ENCODE measurements around the gene EPHB2.

Gene EPHB2

GRCh38 chr1:22812993-22813790 is 102.6 kb downstream of the EPHB2 start:
- no peaks in the 10 kb centered on the region for H3K9me3 ChIP-seq (ENCODE audit: low read depth, low read length)
- H3K27ac ChIP-seq = no peak overlapping the region
- TF ChIP-seq EZH2 (IDR thresholded peaks at IDR 0.05) (no peak), FOXP2 (optimal IDR thresholded peaks at IDR 0.05; ENCODE audit: control extremely low read depth, extremely low read length, insufficient read depth) (no peak), POLR2AphosphoS5 (IDR thresholded peaks at IDR 0.05; ENCODE audit: borderline replicate concordance, low read depth, low read length) (no peak)
- H3K36me3 ChIP-seq (ENCODE audit: insufficient read depth, low read length) = no peaks in the 10 kb centered on the region
- H3K4me3 ChIP-seq = no peak overlapping the region
- DNase-seq (ENCODE audit: low read depth, low spot score) = no peak
- H3K9ac ChIP-seq (ENCODE audit: insufficient read length) = no peak overlapping the region

- Histone ChIP-seq H3K9ac (ENCODE audit: insufficient read length) (no peak overlapping the region), H3K9me3 (ENCODE audit: low read depth, low read length) (no peaks in the 10 kb centered on the region), H3K4me3 (no peak overlapping the region), H3K27ac (no peak overlapping the region), H3K36me3 (ENCODE audit: insufficient read depth, low read length) (no peaks in the 10 kb centered on the region)
- TF ChIP-seq EZH2 (IDR thresholded peaks at IDR 0.05) = no peak
- no peak for TF ChIP-seq FOXP2 (optimal IDR thresholded peaks at IDR 0.05; ENCODE audit: control extremely low read depth, extremely low read length, insufficient read depth)
- no peak for TF ChIP-seq POLR2AphosphoS5 (IDR thresholded peaks at IDR 0.05; ENCODE audit: borderline replicate concordance, low read depth, low read length)
- no peak for DNase-seq (ENCODE audit: low read depth, low spot score)
Measured at GRCh38 chr1:22814176-22815042, 103.8 kb downstream of the EPHB2 start.

- TF ChIP-seq FOXP2 (optimal IDR thresholded peaks at IDR 0.05; ENCODE audit: control extremely low read depth, extremely low read length, insufficient read depth) = no peak
- Histone ChIP-seq H3K36me3 (ENCODE audit: insufficient read depth, low read length) (no peaks in the 10 kb centered on the region), H3K9me3 (ENCODE audit: low read depth, low read length) (no peaks in the 10 kb centered on the region), H3K4me3 (no peak overlapping the region), H3K9ac (ENCODE audit: insufficient read length) (no peak overlapping the region), H3K27ac (no peak overlapping the region)
- DNase-seq (ENCODE audit: low read depth, low spot score) = no peak
Measured at GRCh38 chr1:22815043-22815365, 104.4 kb downstream of the EPHB2 start.

GRCh38 chr1:22815421-22816066 is 104.9 kb downstream of the EPHB2 start:
- H3K4me3 ChIP-seq = no peak overlapping the region
- H3K9me3 ChIP-seq (ENCODE audit: low read depth, low read length) = no peaks in the 10 kb centered on the region
- no peak overlapping the region for H3K9ac ChIP-seq (ENCODE audit: insufficient read length)
- no peak for DNase-seq (ENCODE audit: low read depth, low spot score)
- no peak overlapping the region for H3K27ac ChIP-seq
- TF ChIP-seq POLR2AphosphoS5 (IDR thresholded peaks at IDR 0.05; ENCODE audit: borderline replicate concordance, low read depth, low read length) (no peak), EZH2 (IDR thresholded peaks at IDR 0.05) (no peak), FOXP2 (optimal IDR thresholded peaks at IDR 0.05; ENCODE audit: control extremely low read depth, extremely low read length, insufficient read depth) (no peak)
- no peaks in the 10 kb centered on the region for H3K36me3 ChIP-seq (ENCODE audit: insufficient read depth, low read length)

GRCh38 chr1:22816067-22816775 is 105.6 kb downstream of the EPHB2 start:
- Histone ChIP-seq H3K9me3 (ENCODE audit: low read depth, low read length) (no peaks in the 10 kb centered on the region), H3K9ac (ENCODE audit: insufficient read length) (no peak overlapping the region), H3K4me3 (no peak overlapping the region), H3K36me3 (ENCODE audit: insufficient read depth, low read length) (no peaks in the 10 kb centered on the region), H3K27ac (no peak overlapping the region)
- DNase-seq (ENCODE audit: low read depth, low spot score) = no peak
- TF ChIP-seq FOXP2 (optimal IDR thresholded peaks at IDR 0.05; ENCODE audit: control extremely low read depth, extremely low read length, insufficient read depth) = no peak
- TF ChIP-seq POLR2AphosphoS5 (IDR thresholded peaks at IDR 0.05; ENCODE audit: borderline replicate concordance, low read depth, low read length) = no peak
- TF ChIP-seq EZH2 (IDR thresholded peaks at IDR 0.05) = no peak

GRCh38 chr1:22816803-22817202 is 106.2 kb downstream of the EPHB2 start:
- no peak overlapping the region for H3K4me3 ChIP-seq
- no peak overlapping the region for H3K9ac ChIP-seq (ENCODE audit: insufficient read length)
- no peak for TF ChIP-seq POLR2AphosphoS5 (IDR thresholded peaks at IDR 0.05; ENCODE audit: borderline replicate concordance, low read depth, low read length)
- no peak for TF ChIP-seq EZH2 (IDR thresholded peaks at IDR 0.05)
- no peak for TF ChIP-seq FOXP2 (optimal IDR thresholded peaks at IDR 0.05; ENCODE audit: control extremely low read depth, extremely low read length, insufficient read depth)
- H3K27ac ChIP-seq = no peak overlapping the region
- no peak for DNase-seq (ENCODE audit: low read depth, low spot score)
- no peaks in the 10 kb centered on the region for H3K36me3 ChIP-seq (ENCODE audit: insufficient read depth, low read length)
- no peaks in the 10 kb centered on the region for H3K9me3 ChIP-seq (ENCODE audit: low read depth, low read length)

- DNase-seq (ENCODE audit: low read depth, low spot score) = no peak
- H3K9ac ChIP-seq (ENCODE audit: insufficient read length) = no peak overlapping the region
- no peaks in the 10 kb centered on the region for H3K36me3 ChIP-seq (ENCODE audit: insufficient read depth, low read length)
- H3K27ac ChIP-seq = no peak overlapping the region
- no peak for TF ChIP-seq POLR2AphosphoS5 (IDR thresholded peaks at IDR 0.05; ENCODE audit: borderline replicate concordance, low read depth, low read length)
- no peak for TF ChIP-seq EZH2 (IDR thresholded peaks at IDR 0.05)
- no peak for TF ChIP-seq FOXP2 (optimal IDR thresholded peaks at IDR 0.05; ENCODE audit: control extremely low read depth, extremely low read length, insufficient read depth)
- H3K4me3 ChIP-seq = no peak overlapping the region
- no peaks in the 10 kb centered on the region for H3K9me3 ChIP-seq (ENCODE audit: low read depth, low read length)
Measured at GRCh38 chr1:22817462-22817861, 106.8 kb downstream of the EPHB2 start.

Data from SK-N-MC (cell line).